ENCODE measurements around the gene KRTAP5-10.
"Not testable (repeated sequence)": the region's sequence is repeated elsewhere in the genome, so short reads cannot be mapped to it uniquely, and the experiment has no call there.

KRTAP5-10 gene

GRCh38 chr11:71577469-71578004 is 12.2 kb downstream of the KRTAP5-10 start:
- Histone ChIP-seq H3K27me3 (ENCODE audit: control insufficient read depth, insufficient read depth, low read length) (no peaks in the 10 kb centered on the region), H3K9me3 (ENCODE audit: control insufficient read depth, low read length) (no peaks in the 10 kb centered on the region), H3K4me2 (ENCODE audit: low read length) (no peak overlapping the region), H3K4me1 (no peaks in the 10 kb centered on the region), H2AFZ (no peak overlapping the region), H3K36me3 (ENCODE audit: control insufficient read depth, insufficient read depth, low read length) (no peaks in the 10 kb centered on the region), H3K27ac (no peak overlapping the region), H3K4me3 (ENCODE audit: low read depth, low read length) (no peak overlapping the region), H3K9ac (no peak overlapping the region), H3K79me2 (no peaks in the 10 kb centered on the region)
- no peak for TF ChIP-seq CTCF (IDR thresholded peaks at IDR 0.05)

- H2AFZ ChIP-seq; H3K9ac ChIP-seq; H3K27me3 ChIP-seq (ENCODE audit: control insufficient read depth, insufficient read depth, low read length); H3K79me2 ChIP-seq; H3K4me2 ChIP-seq (ENCODE audit: low read length); H3K9me3 ChIP-seq (ENCODE audit: control insufficient read depth, low read length); H3K4me1 ChIP-seq; H3K27ac ChIP-seq; H3K4me3 ChIP-seq (ENCODE audit: low read depth, low read length); H3K36me3 ChIP-seq (ENCODE audit: control insufficient read depth, insufficient read depth, low read length): not testable (repeated sequence)
These were observed 14.2 kb downstream of the KRTAP5-10 start for GRCh38 chr11:71579513-71579912.

DNA sequence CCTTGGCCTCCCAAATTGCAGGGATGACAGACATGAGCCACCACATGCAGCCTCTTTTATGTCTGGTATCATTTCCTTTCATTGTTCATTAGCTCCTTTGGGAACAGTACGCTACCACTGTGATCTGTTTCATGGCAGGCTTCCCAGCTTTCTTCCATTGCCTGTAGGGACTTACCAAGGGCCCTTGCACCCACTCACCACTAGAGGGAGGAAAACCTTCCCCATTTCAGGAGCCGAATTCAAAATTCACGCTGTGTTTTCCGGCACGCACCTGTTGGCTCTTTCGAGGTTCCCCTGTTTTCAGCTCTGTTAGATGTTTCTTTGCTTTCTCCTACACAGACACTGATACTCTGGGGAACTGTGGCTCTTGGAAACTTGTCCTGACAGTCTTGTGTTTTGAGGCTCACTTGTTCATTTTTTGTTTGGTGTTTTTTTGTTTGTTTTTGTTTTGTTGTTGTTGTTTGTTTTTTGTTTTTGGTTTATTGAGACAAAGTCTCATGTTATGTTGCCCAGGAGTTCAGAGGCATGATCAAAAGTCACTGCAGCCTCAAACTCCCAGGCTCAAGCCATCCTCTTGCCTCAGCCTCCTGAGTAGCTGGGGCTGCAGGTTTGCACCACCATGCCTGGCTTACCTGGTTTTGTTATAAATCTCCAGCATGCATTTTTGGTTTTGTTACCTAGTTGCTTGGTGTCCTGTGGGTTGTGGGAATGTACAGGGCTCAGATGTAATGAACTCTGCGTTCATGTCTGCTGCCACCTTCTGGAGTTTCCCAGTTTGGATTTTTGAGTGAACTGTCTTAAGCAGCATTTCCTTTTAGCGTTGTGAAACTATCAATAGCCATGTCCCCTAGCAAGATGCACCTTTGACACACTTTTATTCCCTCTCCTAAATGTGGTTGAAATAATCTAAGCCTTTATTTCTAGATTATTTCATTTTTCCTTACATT is 15.0 kb downstream of the KRTAP5-10 start:
- no peak overlapping the region for H3K4me2 ChIP-seq (ENCODE audit: low read length)
- no peak overlapping the region for H3K27ac ChIP-seq
- H3K79me2 ChIP-seq, result no peaks in the 10 kb centered on the region
- no peaks in the 10 kb centered on the region for H3K4me1 ChIP-seq
- peak; percentile 42 for TF ChIP-seq CTCF (IDR thresholded peaks at IDR 0.05)
- no peaks in the 10 kb centered on the region for H3K9me3 ChIP-seq (ENCODE audit: control insufficient read depth, low read length)
- H3K4me3 ChIP-seq (ENCODE audit: low read depth, low read length), result no peak overlapping the region
- H3K9ac ChIP-seq, result no peak overlapping the region
- no peaks in the 10 kb centered on the region for H3K27me3 ChIP-seq (ENCODE audit: control insufficient read depth, insufficient read depth, low read length)
- no peak overlapping the region for H2AFZ ChIP-seq
- H3K36me3 ChIP-seq (ENCODE audit: control insufficient read depth, insufficient read depth, low read length), result no peaks in the 10 kb centered on the region

DNA sequence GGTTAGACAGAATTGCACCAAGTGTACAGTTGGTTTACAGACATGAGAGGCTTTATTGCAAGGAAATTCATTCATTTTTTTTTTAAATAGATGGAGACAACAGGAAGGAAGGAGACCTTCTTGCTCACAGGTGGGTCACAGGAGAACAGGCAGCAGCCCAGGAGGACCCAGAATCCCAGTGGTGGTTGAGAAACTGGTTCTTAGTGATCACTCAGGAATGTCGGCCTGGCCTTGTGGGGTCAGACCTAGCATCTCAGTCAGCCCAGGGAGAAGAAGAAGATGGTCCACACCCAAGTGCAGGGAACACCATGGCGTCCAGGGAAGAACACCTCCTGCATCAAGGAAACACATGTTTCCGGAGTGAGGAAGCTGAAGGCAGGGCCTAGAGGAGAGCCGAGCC is 16.5 kb downstream of the KRTAP5-10 start:
- Histone ChIP-seq H3K79me2 (no peaks in the 10 kb centered on the region), H3K9me3 (ENCODE audit: control insufficient read depth, low read length) (no peaks in the 10 kb centered on the region), H3K27ac (no peak overlapping the region), H3K36me3 (ENCODE audit: control insufficient read depth, insufficient read depth, low read length) (no peaks in the 10 kb centered on the region), H3K27me3 (ENCODE audit: control insufficient read depth, insufficient read depth, low read length) (no peaks in the 10 kb centered on the region), H3K4me3 (ENCODE audit: low read depth, low read length) (no peak overlapping the region), H3K4me2 (ENCODE audit: low read length) (no peak overlapping the region), H3K4me1 (no peaks in the 10 kb centered on the region), H2AFZ (no peak overlapping the region), H3K9ac (no peak overlapping the region)
- TF ChIP-seq CTCF (IDR thresholded peaks at IDR 0.05), result no peak

GRCh38 chr11:71582309-71582895 is 17.0 kb downstream of the KRTAP5-10 start, which contains the start of gene KRTAP5-11:
KRTAP5-11 (minus strand) TSS chr11:71582875; CDS start chr11:71582837, 38 bp downstream.
- H3K27ac ChIP-seq, result no peak within 1 kb of the TSS
- H3K79me2 ChIP-seq, result no peaks in the 10 kb centered on the region
- no peak within 1 kb of the TSS for H3K4me2 ChIP-seq (ENCODE audit: low read length)
- no peaks in the 10 kb centered on the region for H3K4me1 ChIP-seq
- no peak within 1 kb of the TSS for H3K4me3 ChIP-seq (ENCODE audit: low read depth, low read length)
- TF ChIP-seq CTCF (IDR thresholded peaks at IDR 0.05), result no peak
- H3K27me3 ChIP-seq (ENCODE audit: control insufficient read depth, insufficient read depth, low read length), result no peaks in the 10 kb centered on the region
- H2AFZ ChIP-seq, result no peak within 1 kb of the TSS
- no peaks in the 10 kb centered on the region for H3K9me3 ChIP-seq (ENCODE audit: control insufficient read depth, low read length)
- no peaks in the 10 kb centered on the region for H3K36me3 ChIP-seq (ENCODE audit: control insufficient read depth, insufficient read depth, low read length)
- H3K9ac ChIP-seq, result no peak within 1 kb of the TSS

DNA sequence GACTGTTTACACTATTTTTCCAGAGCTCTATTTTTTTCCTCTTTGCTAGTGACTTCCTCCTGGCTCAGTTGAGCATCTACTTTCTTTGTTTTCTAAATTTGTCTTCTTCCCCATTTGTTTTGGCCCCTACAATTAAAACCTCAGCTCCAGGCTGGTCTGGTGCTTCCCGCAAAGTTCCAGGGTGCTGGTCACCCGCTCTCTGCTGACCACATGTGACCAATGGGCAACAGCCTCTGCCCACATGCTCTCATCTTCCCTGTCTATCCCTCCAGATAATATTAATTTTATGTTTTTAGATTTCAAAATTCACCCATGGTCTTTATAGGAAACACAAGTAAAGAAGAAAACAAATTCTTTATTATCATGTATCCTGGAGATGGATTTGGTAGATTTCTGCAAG is 17.6 kb downstream of the KRTAP5-10 start:
- H3K9me3 ChIP-seq (ENCODE audit: control insufficient read depth, low read length); H3K27ac ChIP-seq; H3K79me2 ChIP-seq; H3K36me3 ChIP-seq (ENCODE audit: control insufficient read depth, insufficient read depth, low read length); H3K4me1 ChIP-seq; H3K4me2 ChIP-seq (ENCODE audit: low read length); H3K27me3 ChIP-seq (ENCODE audit: control insufficient read depth, insufficient read depth, low read length); H3K9ac ChIP-seq; H3K4me3 ChIP-seq (ENCODE audit: low read depth, low read length); H2AFZ ChIP-seq: not testable (repeated sequence)

- H3K79me2 ChIP-seq; H3K4me3 ChIP-seq (ENCODE audit: low read depth, low read length); H3K9ac ChIP-seq; H3K9me3 ChIP-seq (ENCODE audit: control insufficient read depth, low read length); H3K4me2 ChIP-seq (ENCODE audit: low read length); H2AFZ ChIP-seq; H3K36me3 ChIP-seq (ENCODE audit: control insufficient read depth, insufficient read depth, low read length); H3K27ac ChIP-seq; H3K27me3 ChIP-seq (ENCODE audit: control insufficient read depth, insufficient read depth, low read length); H3K4me1 ChIP-seq: not testable (repeated sequence)
These were observed 20.3 kb downstream of the KRTAP5-10 start for GRCh38 chr11:71585673-71586072.
